Activated effector memory CD4-positive, alpha-beta T cell treated with anti-CD3 and anti-CD28 coated beads, Interleukin-2, amount 50 U/mL, for 16 hours (primary cell): ENCODE measurements around the gene ABCA3.
"Not testable (repeated sequence)": the region's sequence is repeated elsewhere in the genome, so short reads cannot be mapped to it uniquely, and the experiment has no call there.

ENCODE experiments used
- DNase-seq: peaks from one replicate; pipeline ENCODE4 v3.0.0-alpha.2; 2020

Gene ABCA3

GRCh38 chr16:2340564-2341455 is at the start of gene ABCA3:
Gene ABCA3 (minus strand): TSS chr16:2340728. CDS start chr16:2326466, 14,262 bp downstream.
- peak; percentile 98 for DNase-seq

GRCh38 chr16:2388875-2389433 is 48.4 kb upstream of the ABCA3 start:
- DNase-seq, result no peak

GRCh38 chr16:2388139-2388874 is 47.8 kb upstream of the ABCA3 start:
- DNase-seq, result no peak

GRCh38 chr16:2386990-2387389 is 46.5 kb upstream of the ABCA3 start:
- DNase-seq, result no peak

GRCh38 chr16:2385982-2386381 is 45.5 kb upstream of the ABCA3 start:
- not testable (repeated sequence) for DNase-seq

- DNase-seq, result no peak
Observed at GRCh38 chr16:2385190-2385836, 44.8 kb upstream of the ABCA3 start.

GRCh38 chr16:2384426-2384825 is 43.9 kb upstream of the ABCA3 start:
- no peak for DNase-seq

GRCh38 chr16:2383501-2383900 is 43.0 kb upstream of the ABCA3 start:
- DNase-seq, result no peak

- DNase-seq, result no peak
Observed at GRCh38 chr16:2374644-2375043, 34.1 kb upstream of the ABCA3 start.

- DNase-seq, result no peak
Observed at GRCh38 chr16:2373176-2373575, 32.6 kb upstream of the ABCA3 start.

GRCh38 chr16:2372684-2373083 is 32.2 kb upstream of the ABCA3 start:
- no peak for DNase-seq

GRCh38 chr16:2371421-2371820 is 30.9 kb upstream of the ABCA3 start:
- DNase-seq, result no peak

GRCh38 chr16:2370721-2371120 is 30.2 kb upstream of the ABCA3 start:
- no peak for DNase-seq

- DNase-seq, result peak; percentile 62
Observed at GRCh38 chr16:2366660-2367309, 26.3 kb upstream of the ABCA3 start.

GRCh38 chr16:2365397-2366294 is 25.1 kb upstream of the ABCA3 start:
- DNase-seq, result no peak

GRCh38 chr16:2364638-2365210 is 24.2 kb upstream of the ABCA3 start:
- no peak for DNase-seq

GRCh38 chr16:2362218-2362617 is 21.7 kb upstream of the ABCA3 start:
- no peak for DNase-seq

- DNase-seq, result no peak
Observed at GRCh38 chr16:2361129-2361528, 20.6 kb upstream of the ABCA3 start.

GRCh38 chr16:2359919-2360318 is 19.4 kb upstream of the ABCA3 start:
- DNase-seq, result no peak

GRCh38 chr16:2358811-2359210 is 18.3 kb upstream of the ABCA3 start:
- DNase-seq, result no peak

GRCh38 chr16:2357331-2357730 is 16.8 kb upstream of the ABCA3 start:
- no peak for DNase-seq
